Erythroblast (primary cell): Measurements from ENCODE around the gene TCAF1.

Experiments
- GATA1 ChIP-seq: IDR thresholded peaks from 2 replicates; pipeline ENCODE4 v1.6.1; 2011; ENCODE audit warnings: low read depth, mild to moderate bottlenecking, control low read depth, low read length, moderate library complexity
- POLR2A ChIP-seq: IDR thresholded peaks from 2 replicates; pipeline ENCODE4 v1.6.1; 2011; ENCODE audit warnings: mild to moderate bottlenecking, low read length

DNA sequence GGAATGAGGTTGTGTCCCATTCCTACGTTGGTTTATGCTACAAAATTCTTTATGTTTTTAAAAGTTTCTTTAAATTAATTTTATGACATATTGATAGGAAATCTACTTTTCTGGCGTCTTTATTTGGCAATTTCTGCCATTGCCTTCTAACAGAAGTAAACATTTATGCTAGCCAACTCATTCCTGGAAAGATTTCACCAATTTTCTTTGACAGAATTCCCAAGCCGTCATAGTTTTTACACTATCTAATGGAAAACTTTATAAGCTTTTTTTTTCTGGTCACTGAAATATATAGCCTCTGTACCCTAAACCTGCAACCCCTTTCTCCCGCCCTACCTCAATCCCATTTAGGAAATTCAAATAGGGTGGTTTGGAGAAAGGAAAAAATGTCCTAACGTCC, 6.1 kb upstream of the TCAF1 start:
- TF ChIP-seq POLR2A: no peak
- no peak for TF ChIP-seq GATA1
